GM12892 (cell line): ENCODE results near the gene IP6K3.

Experiments
- POLR2A ChIP-seq: IDR thresholded peaks from 2 replicates; pipeline ENCODE4 v1.6.1; 2011; ENCODE audit warnings: low read depth, low read length, control low read depth
- POLR2AphosphoS5 ChIP-seq: IDR thresholded peaks from 2 replicates; pipeline ENCODE4 v1.6.1; 2011; ENCODE audit warnings: low read depth, low read length, control low read depth
- TAF1 ChIP-seq: IDR thresholded peaks from 2 replicates; pipeline ENCODE4 v1.6.1; 2011; ENCODE audit warnings: low read depth, mild to moderate bottlenecking, control low read depth, low read length, borderline replicate concordance

GRCh38 chr6:33791620-33792019, 44.9 kb upstream of the IP6K3 start:
- TF ChIP-seq POLR2AphosphoS5 = no peak
- TF ChIP-seq POLR2A = no peak
- TF ChIP-seq TAF1 = no peak
